H1 (cell line): Measurements from ENCODE around the gene TMEM245. TPM values are rescaled to one million over a fixed set of nuclear protein-coding genes. Genes with fewer than 3 reads are reported as not detected.

Experiments
- KDM1A ChIP-seq: fragments of 200-600, 300-600 bp; sonication (generic); IDR thresholded peaks from 2 replicates; pipeline ENCODE4 v1.7.1; 2016; ENCODE audit warnings: mild to moderate bottlenecking, low read length, borderline replicate concordance
- SUZ12 ChIP-seq: fragments of 200-600 bp; sonication (generic); IDR thresholded peaks from 2 replicates; pipeline ENCODE4 v1.6.1; 2012; ENCODE audit warnings: mild to moderate bottlenecking, inconsistent platforms, low read length, moderate library complexity, mixed read lengths
- microRNA counts: library from miRNA; unstranded; fragments of <30 nt; microRNA quantifications from one replicate; lab custom pipeline; 2015
- microRNA-seq, 2 experiments: library from miRNA; unstranded; fragments of <30 nt; microRNA quantifications; one replicate each; pipeline versions ENCODE4 to v1.2.0, GENCODE V29; 2016 to 2020; ENCODE audit warnings: borderline microRNAs expressed in 2 of 2, borderline number of aligned reads in 2 of 2, borderline replicate concordance in 1 of 2
- polyA plus RNA-seq, 7 experiments: library from polyadenylated mRNA; depleted of rRNA in 3 of 7; stranded (reverse) in 5 of 7; unstranded in 2 of 7; fragments of >200 nt in 5 of 7; fragments of 200-250 nt in 2 of 7; gene quantifications; 1 replicate in 5 of 7; 2 replicates in 1 of 7; 4 replicates in 1 of 7; pipeline versions ENCODE4 v1.2.1 to v1.2.3, GENCODE V29; 2011 to 2013; ENCODE audit warnings: missing spikeins in 2 of 7, mixed read lengths in 2 of 7
- small RNA-seq: library from polyadenylated mRNA; stranded (forward); fragments of <200 nt; extraction: miRNeasy Mini kit (QIAGEN cat#:217004); gene quantifications from one replicate; pipeline ENCODE3, GENCODE V24; 2013; ENCODE audit not compliant: insufficient read depth
- total RNA-seq: library from RNA; stranded (reverse); fragmentation: NEBNext Ultra II Directional; extraction: Animal tissue kit (Norgen Biotek cat#: 25700); gene quantifications from 2 replicates; pipeline ENCODE4 v1.2.1, GENCODE V29; 2021

Gene TMEM245
- total and polyA plus RNA-seq, 2 of the 8 experiments (the other 6 are each of a cell fraction or from before 2014, with no cell fraction given) = 44.3 to 45.8 TPM

- TF ChIP-seq KDM1A (no peak), SUZ12 (no peak)
These were observed 151.8 kb downstream of the TMEM245 start (continued) for GRCh38 chr9:108967916-108968315.

MicroRNAs within 50 kb of the gene (microRNA counts, 767-probe panel; counts per million panel counts)
- microRNA hsa-miR-32-5p (lab: Ali Mortazavi, UCI) = 879 counts per million, percentile 95 among the panel's probes with 10 or more counts

Small RNA genes lying within 50 kb of the gene (microRNA-seq; reads per million reads assigned to microRNA genes)
- gene MIR32 = 106 to 107 reads per million in 2 experiments

Small RNA genes lying within 50 kb of the gene (small RNA-seq; reads per million reads assigned to genes)
- 44.9 reads per million, percentile 96 among the genes with 10 or more reads in this experiment for gene MIR32
- not detected for gene RF00019

Other genes starting within 250 kb of the TMEM245 start
- 31.3 and 31.7 TPM in 2 replicates for gene ELP1, start 185.8 kb downstream of the TMEM245 start, total RNA-seq
- gene ELP1, start 185.8 kb downstream of the TMEM245 start, polyA plus RNA-seq (2011; rRNA removed) = 12.3 and 13.9 TPM in 2 replicates
- 6.9 and 9.0 TPM in 2 replicates for gene ABITRAM, start 185.5 kb downstream of the TMEM245 start, total RNA-seq
- 5.3 and 8.4 TPM in 2 replicates for gene ABITRAM, start 185.5 kb downstream of the TMEM245 start, polyA plus RNA-seq (2011; rRNA removed)
- gene CTNNAL1, start 106.4 kb downstream of the TMEM245 start, total RNA-seq = 62.8 and 66.1 TPM in 2 replicates
- gene CTNNAL1, start 106.4 kb downstream of the TMEM245 start, polyA plus RNA-seq (2011; rRNA removed) = 10.7 and 23.2 TPM in 2 replicates
- gene FRRS1L, start 47.3 kb upstream of the TMEM245 start, total RNA-seq = 2.1 and 2.2 TPM in 2 replicates
- gene FRRS1L, start 47.3 kb upstream of the TMEM245 start, polyA plus RNA-seq (2011; rRNA removed) = 0.66 and 1.0 TPM in 2 replicates
- gene EPB41L4B, start 201.1 kb upstream of the TMEM245 start, total RNA-seq = 23.7 and 25.0 TPM in 2 replicates
- 7.7 and 11.9 TPM in 2 replicates for gene EPB41L4B, start 201.1 kb upstream of the TMEM245 start, polyA plus RNA-seq (2011; rRNA removed)